Stimulated activated naive CD8-positive, alpha-beta T cell treated with anti-CD3 and anti-CD28 coated beads, Interleukin-15, Interleukin-2, amounts not matched to agents 100 U/mL and 50 U/mL, for 24 hours (primary cell): ENCODE data around the gene NDUFA1.
"Not testable (repeated sequence)": the region's sequence is repeated elsewhere in the genome, so short reads cannot be mapped to it uniquely, and the experiment has no call there.

Experiments
- ATAC-seq: fragments of 150-1000 bp; cut with Tn5 transposase; one replicate; pipeline ENCODE4 v1.10.0; 2021
- DNase-seq: peaks from one replicate; pipeline ENCODE4 v3.0.0; 2021

NDUFA1 gene

DNA sequence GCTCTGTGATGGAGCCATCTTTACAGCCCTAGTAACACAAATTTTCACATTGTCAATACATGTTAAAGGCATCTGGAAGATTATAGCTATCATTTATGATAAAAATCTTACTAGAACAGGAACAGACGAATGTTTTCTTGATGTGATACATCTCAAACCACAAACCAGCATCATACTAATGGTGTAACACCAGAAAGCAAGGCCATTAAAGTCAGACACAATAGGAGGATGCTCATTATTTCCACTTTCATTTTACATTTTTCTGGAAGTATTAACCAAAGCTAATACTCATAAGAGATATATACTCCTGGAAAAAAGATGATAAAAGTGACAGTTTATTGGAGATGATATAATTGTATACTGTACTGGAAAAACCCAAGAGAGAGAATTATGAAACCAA lies 29.3 kb downstream of the NDUFA1 start:
- DNase-seq (no peak), ATAC-seq (no peak)

DNA sequence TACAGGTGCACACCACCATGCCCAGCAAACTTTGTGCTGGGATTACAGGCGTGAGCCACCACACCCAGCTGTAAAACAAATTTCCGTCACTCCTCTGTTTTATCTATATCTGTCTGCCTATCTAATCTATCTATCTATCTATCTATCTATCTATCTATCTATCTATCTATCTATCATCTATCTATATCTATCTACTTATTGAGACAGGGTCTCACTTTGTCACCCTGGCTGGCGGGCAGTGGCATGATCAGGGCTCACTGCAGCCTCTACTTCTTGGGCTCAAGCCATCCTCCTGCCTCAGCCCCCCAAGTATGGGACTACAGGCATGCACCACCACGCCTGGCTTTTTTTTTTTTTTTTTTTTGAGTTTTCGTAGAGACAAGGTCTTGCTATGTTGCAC lies 44.7 kb downstream of the NDUFA1 start:
- no peak for ATAC-seq

GRCh38 chrX:119917877-119918276 lies 46.2 kb downstream of the NDUFA1 start:
- no peak for ATAC-seq
- DNase-seq = no peak

More for the DNA sequence above, 44.7 kb downstream of the NDUFA1 start:
- no peak for DNase-seq

GRCh38 chrX:119919835-119920585 lies 48.4 kb downstream of the NDUFA1 start:
- no peak for ATAC-seq
- no peak for DNase-seq

- ATAC-seq, DNase-seq: not testable (repeated sequence)
Observed at GRCh38 chrX:119922391-119922790, 50.8 kb downstream of the NDUFA1 start.
